Measurements from ENCODE around the gene MARCOL.
"Not testable (repeated sequence)": the region's sequence is repeated elsewhere in the genome, so short reads cannot be mapped to it uniquely, and the experiment has no call there.

MARCOL gene

DNA sequence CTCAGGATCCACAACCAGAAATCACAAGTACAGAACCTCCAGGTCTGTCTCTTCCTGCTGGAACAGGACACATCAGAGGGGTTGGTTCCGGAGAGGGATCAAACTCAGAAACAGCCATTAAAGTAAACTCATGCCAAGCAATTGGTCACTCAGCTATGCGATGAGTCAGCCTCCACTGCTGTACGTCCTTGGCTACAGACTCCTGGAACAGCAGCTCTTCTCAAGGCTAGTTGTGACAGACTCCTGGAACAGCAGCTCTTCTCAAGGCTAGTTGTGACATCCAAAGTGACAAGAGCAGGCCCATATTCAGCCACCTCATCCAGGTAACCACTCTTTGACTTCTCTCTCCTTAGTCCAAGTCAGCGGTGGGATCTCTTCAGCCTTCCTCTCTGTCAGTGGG is 30.2 kb downstream of the MARCOL start, which contains the start of gene SPINK13:
SPINK13 (plus strand) TSS at position 229 of the 400 bp plus-strand sequence. CDS start 1,279 bp downstream, outside the sequence.
- DNase-seq: no peak

DNA sequence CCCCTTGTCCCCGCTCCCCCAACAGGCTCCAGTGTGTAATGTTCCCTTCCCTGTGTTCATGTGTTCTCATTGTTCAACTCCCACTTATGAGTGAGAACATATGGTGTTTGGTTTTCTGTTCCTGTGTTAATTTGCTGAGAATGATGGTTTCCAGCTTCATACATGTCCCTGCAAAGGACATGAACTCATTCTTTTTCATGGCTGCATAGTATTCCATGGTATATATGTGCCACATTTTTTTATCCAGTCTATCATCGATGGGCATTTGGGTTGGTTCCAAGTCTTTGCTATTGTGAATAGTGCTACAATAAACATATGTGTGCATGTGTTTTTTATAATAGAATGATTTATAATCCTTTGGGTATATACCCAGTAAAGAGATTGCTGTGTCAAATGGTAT is 36.8 kb downstream of the MARCOL start:
- DNase-seq: not testable (repeated sequence)

DNA sequence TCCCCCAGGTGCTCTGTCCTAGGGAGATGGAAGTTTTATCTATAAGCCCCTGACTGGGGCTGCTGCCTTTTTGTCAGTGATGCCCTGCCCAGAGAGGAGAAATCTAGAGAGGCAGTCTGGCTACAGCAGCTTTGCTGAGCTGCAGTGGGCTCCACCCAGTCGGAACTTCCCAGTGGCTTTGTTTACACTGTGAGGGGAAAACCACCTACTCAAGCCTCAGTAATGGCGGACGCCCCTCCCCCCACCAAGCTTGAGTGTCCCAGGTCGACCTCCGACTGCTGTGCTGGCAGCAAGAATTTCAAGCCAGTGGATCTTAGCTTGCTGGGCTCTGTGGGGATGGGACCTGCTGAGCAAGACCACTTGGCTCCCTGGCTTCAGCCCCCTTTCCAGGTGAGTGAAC is 42.6 kb downstream of the MARCOL start:
- DNase-seq: not testable (repeated sequence)

DNA sequence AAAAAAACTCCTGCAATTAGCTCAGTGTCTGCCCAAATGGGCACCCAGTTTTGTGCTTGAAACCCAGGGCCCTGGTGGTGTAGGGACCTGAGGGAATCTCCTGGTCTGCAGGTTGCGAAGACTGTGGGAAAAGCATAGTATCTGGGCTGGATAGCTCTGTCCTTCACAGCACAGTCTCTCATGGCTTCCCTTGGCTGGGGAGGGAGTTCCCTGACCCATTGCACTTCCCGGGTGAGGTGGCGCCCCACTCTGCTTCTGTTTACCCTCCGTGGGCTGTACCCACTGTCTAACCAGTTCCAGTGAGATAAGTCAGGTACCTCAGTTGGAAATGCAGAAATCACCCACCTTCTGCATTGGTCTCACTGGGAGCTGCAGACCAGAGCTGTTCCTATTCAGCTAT is 43.0 kb downstream of the MARCOL start:
- DNase-seq: not testable (repeated sequence)

DNA sequence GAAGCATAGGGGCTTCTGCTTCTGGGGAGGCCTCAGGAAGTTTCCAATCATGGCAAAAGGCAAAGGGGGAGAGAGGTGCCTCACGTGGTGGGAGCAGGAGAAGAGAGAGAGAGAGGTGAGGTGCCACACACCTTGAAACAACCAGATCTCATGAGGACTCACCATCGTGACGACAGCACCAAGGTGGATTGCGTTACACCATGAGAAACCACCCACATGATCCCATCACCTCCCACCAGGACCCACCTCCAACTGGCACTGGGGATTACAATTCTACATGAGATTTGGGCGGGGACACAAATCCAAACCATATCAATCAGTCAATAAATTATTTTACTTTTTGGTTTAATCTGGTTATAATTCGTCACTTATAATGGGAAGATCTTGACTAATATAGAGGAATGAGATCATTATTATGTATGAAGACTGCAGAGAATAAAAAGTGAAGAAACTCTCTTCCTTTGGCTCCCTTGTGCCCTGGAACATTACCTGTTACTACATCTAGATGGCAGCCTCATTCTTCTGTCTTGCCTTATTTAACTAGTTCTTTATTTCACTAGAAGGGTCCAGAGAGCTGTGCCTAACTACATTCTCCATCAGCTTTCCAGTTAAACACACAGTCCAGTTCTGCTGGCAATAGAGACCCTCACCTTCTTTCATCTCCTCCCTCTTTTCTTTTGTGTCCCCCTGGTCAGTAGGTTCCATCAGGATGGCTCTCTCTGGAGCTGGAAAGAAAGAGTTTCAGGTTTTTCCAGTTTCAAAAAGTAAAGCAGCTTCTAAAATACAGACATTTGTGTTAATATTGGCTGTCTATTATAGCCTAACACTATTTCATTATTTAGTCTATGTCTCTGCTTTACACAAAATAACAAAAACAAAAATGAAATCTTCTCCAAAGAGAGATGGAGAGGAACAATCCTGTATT is 52.2 kb downstream of the MARCOL start:
- DNase-seq: no peak

Measured in NCI-H1417 treated with DMSO at 0.1 percent for 48 hours (cell line).